Upper lobe of right lung (tissue), 1 donor: ENCODE measurements around the gene VPS11. TPM values are rescaled to one million over a fixed set of nuclear protein-coding genes. Genes with fewer than 3 reads are reported as not detected.

Experiments used
- ATAC-seq: fragments of 200-7000 bp; cut with Tn5 transposase; one replicate; pipeline ENCODE4 v1.9.1; 2020; ENCODE audit warnings: mild to moderate bottlenecking, moderate library complexity
- DNase-seq: peaks from one replicate; pipeline ENCODE4 v3.0.0-alpha.2; 2020
- H3K27ac ChIP-seq: fragments of 200-600 bp; one replicate; pipeline ENCODE4 v1.8.0; 2022
- H3K27me3 ChIP-seq: fragments of 200-600 bp; one replicate; pipeline ENCODE4 v1.8.0; 2022; ENCODE audit warnings: mild to moderate bottlenecking
- H3K36me3 ChIP-seq: fragments of 200-600 bp; one replicate; pipeline ENCODE4 v1.8.0; 2022
- H3K4me1 ChIP-seq: fragments of 200-600 bp; one replicate; pipeline ENCODE4 v1.8.0; 2022
- H3K4me3 ChIP-seq: fragments of 200-600 bp; one replicate; pipeline ENCODE4 v1.8.0; 2022; ENCODE audit warnings: mild to moderate bottlenecking
- H3K9me3 ChIP-seq: fragments of 200-600 bp; one replicate; pipeline ENCODE4 v1.8.0; 2022
- intact Hi-C: fragments of 100-400 bp; cut with DNase I; formaldehyde crosslinking; loops from one replicate; pipeline ENCODE4 v1.11.0; 2022
- total RNA-seq: library from RNA; stranded (reverse); fragmentation: NEBNext Ultra II Directional; extraction: Animal tissue kit (Norgen Biotek cat#: 25700); gene quantifications from one replicate; pipeline ENCODE4 v1.2.1, GENCODE V29; 2021
- TF ChIP-seq, protein P1 (sequence below): fragments of 200-600 bp; IDR thresholded peaks from one replicate; pipeline ENCODE4 v1.8.0; 2022; ENCODE audit warnings: antibody characterized with exemption
- donor health status: DM: no; HTN: yes; CAD: no; lungs with severe emphysema.

VPS11 gene
- total RNA-seq, 1 donor from 2014 or later, result 41.5 TPM

DNA sequence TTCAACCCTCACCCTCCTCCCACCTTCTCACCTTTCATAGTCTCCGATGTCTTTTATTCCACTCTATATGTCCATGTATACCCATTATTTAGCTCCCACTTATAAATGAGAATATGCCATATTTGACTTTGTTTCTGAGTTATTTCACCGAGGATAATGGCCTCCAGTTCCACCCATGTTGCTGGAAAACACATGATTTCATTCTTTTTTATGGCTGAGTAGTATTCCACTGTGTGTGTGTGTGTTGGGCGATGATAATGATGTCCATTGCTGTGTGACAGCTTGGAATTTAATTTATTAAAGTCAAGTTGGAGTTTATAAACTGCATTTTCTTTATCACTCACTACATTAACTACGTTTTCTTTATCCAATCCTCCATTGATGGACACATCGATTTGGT is 50.6 kb downstream of the VPS11 start:
- DNase-seq, result no peak
- TF ChIP-seq, protein P1, sequence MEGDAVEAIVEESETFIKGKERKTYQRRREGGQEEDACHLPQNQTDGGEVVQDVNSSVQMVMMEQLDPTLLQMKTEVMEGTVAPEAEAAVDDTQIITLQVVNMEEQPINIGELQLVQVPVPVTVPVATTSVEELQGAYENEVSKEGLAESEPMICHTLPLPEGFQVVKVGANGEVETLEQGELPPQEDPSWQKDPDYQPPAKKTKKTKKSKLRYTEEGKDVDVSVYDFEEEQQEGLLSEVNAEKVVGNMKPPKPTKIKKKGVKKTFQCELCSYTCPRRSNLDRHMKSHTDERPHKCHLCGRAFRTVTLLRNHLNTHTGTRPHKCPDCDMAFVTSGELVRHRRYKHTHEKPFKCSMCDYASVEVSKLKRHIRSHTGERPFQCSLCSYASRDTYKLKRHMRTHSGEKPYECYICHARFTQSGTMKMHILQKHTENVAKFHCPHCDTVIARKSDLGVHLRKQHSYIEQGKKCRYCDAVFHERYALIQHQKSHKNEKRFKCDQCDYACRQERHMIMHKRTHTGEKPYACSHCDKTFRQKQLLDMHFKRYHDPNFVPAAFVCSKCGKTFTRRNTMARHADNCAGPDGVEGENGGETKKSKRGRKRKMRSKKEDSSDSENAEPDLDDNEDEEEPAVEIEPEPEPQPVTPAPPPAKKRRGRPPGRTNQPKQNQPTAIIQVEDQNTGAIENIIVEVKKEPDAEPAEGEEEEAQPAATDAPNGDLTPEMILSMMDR, result no peak
- intact Hi-C loops, result no loop called here
- H3K4me1 ChIP-seq, result peaks cover 12% of the 10 kb centered on the region
- no peak overlapping the region for H3K4me3 ChIP-seq
- no peak overlapping the region for H3K27ac ChIP-seq
- no peaks in the 10 kb centered on the region for H3K9me3 ChIP-seq
- no peak for ATAC-seq
- H3K27me3 ChIP-seq, result no peaks in the 10 kb centered on the region
- peaks cover 29% of the 10 kb centered on the region for H3K36me3 ChIP-seq

DNA sequence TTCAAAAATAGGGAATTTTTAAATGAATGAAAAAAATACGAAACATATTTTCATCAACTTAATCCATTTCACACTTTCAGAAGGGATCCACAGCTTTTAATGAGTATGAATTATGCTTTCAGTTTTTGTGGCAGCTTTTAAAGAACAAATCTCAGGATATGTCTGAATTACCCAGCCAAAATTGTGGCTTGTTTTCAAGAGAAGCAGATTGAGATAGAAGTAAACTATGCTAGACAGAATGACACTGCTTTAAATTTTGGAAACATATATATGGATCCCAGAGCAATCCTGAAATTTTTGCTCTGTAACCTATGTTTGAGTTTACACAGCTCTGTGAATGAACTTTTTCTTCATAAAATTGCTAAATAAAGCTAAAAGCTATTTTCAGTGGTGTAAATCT is 51.3 kb downstream of the VPS11 start:
- ATAC-seq (no peak), DNase-seq (no peak)
- no peaks in the 10 kb centered on the region for H3K9me3 ChIP-seq
- H3K27me3 ChIP-seq, result no peaks in the 10 kb centered on the region
- no peak overlapping the region for H3K27ac ChIP-seq
- no peak overlapping the region for H3K4me3 ChIP-seq
- TF ChIP-seq, protein P1, result no peak
- peaks cover 31% of the 10 kb centered on the region for H3K36me3 ChIP-seq
- intact Hi-C loops, result no loop called here
- peaks cover 12% of the 10 kb centered on the region for H3K4me1 ChIP-seq

- H3K4me1 ChIP-seq, result peaks cover 12% of the 10 kb centered on the region
- peak overlapping the region; percentile 71 for H3K4me3 ChIP-seq
- DNase-seq (no peak), ATAC-seq (no peak)
- H3K9me3 ChIP-seq, result no peaks in the 10 kb centered on the region
- H3K27me3 ChIP-seq, result no peaks in the 10 kb centered on the region
- TF ChIP-seq, protein P1, result no peak
- intact Hi-C loops, result loop anchor here (2.0 kb wide), 1 partner anchor 14 kb away; the partner anchor contains the start of gene C2CD2L
- peaks cover 29% of the 10 kb centered on the region for H3K36me3 ChIP-seq
- H3K27ac ChIP-seq, result peak overlapping the region; percentile 85
Observed at GRCh38 chr11:119120639-119121007, 53.0 kb downstream of the VPS11 start.

GRCh38 chr11:119121008-119121810 is 53.6 kb downstream of the VPS11 start, which contains the start of gene HINFP:
TSS of gene HINFP (plus strand) at chr11:119121580. CDS start at chr11:119126945, 5,365 bp downstream.
- Histone ChIP-seq H3K27me3 (no peaks in the 10 kb centered on the region), H3K27ac (peak within 1 kb of the TSS; percentile 85), H3K36me3 (peaks cover 23% of the 10 kb centered on the region), H3K4me1 (peaks cover 12% of the 10 kb centered on the region), H3K4me3 (peak within 1 kb of the TSS; percentile 71), H3K9me3 (no peaks in the 10 kb centered on the region)
- DNase-seq (peak; percentile 100), ATAC-seq (peak; percentile 99)
- intact Hi-C loops, result loop anchor here (2.0 kb wide), 1 partner anchor 14 kb away; the partner anchor contains the start of gene C2CD2L
- TF ChIP-seq, protein P1, result no peak

- TF ChIP-seq, protein P1, result no peak
- ATAC-seq, result no peak
- no peaks in the 10 kb centered on the region for H3K9me3 ChIP-seq
- H3K4me1 ChIP-seq, result peaks cover 14% of the 10 kb centered on the region
- intact Hi-C loops, result loop anchor here (2.0 kb wide), 1 partner anchor 15 kb away; the partner anchor contains the start of gene C2CD2L
- peak overlapping the region; percentile 70 for H3K27ac ChIP-seq
- H3K27me3 ChIP-seq, result no peaks in the 10 kb centered on the region
- H3K4me3 ChIP-seq, result peak overlapping the region; percentile 71
- H3K36me3 ChIP-seq, result peaks cover 18% of the 10 kb centered on the region
- no peak for DNase-seq
Observed at GRCh38 chr11:119121811-119122124, 54.1 kb downstream of the VPS11 start.
